Esophagus squamous epithelium (tissue), 4 donors: ENCODE measurements around the gene DOCK2.

Experiments
- POLR2A ChIP-seq, 4 donors: fragments of 450-650 bp; IDR thresholded peaks; one replicate each; pipeline ENCODE4 v1.6.1; 2017; ENCODE audit warnings: antibody characterized with exemption in 4 of 4, mild to moderate bottlenecking in 4 of 4, moderate library complexity in 3 of 4
- TF ChIP-seq, protein P1 (sequence below), 6 experiments: fragments of 450-650 bp in 4 of 6; fragments of 200-600 bp in 2 of 6; sonication (generic) in 2 of 6; IDR thresholded peaks; one replicate each; pipeline ENCODE4 v1.5.1; 2016 to 2019; ENCODE audit warnings: antibody characterized with exemption in 6 of 6, mild to moderate bottlenecking in 4 of 6, moderate library complexity in 4 of 6

DNA sequence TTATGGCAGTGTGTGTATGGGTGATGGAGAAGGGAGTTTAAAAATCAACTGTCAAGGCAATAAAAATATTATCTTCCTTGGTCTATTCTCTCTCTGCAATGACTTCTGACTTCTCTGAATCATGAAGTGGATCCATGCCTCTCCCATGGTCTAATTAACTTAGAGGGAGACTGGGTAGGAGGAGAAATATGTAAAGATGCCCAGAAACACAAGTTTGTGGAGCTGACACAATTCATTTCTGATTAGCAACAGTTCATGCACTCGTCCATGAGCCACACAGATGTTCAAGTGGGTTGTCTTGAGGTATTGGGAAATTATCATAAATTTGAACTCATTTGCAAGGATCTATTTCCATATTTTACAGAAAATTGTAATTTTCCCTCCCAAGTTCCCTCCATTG is 305.1 kb downstream of the DOCK2 start:
- TF ChIP-seq, protein P1, sequence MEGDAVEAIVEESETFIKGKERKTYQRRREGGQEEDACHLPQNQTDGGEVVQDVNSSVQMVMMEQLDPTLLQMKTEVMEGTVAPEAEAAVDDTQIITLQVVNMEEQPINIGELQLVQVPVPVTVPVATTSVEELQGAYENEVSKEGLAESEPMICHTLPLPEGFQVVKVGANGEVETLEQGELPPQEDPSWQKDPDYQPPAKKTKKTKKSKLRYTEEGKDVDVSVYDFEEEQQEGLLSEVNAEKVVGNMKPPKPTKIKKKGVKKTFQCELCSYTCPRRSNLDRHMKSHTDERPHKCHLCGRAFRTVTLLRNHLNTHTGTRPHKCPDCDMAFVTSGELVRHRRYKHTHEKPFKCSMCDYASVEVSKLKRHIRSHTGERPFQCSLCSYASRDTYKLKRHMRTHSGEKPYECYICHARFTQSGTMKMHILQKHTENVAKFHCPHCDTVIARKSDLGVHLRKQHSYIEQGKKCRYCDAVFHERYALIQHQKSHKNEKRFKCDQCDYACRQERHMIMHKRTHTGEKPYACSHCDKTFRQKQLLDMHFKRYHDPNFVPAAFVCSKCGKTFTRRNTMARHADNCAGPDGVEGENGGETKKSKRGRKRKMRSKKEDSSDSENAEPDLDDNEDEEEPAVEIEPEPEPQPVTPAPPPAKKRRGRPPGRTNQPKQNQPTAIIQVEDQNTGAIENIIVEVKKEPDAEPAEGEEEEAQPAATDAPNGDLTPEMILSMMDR (IDR thresholded peaks at IDR 0.05): no peak
- no peak for TF ChIP-seq POLR2A (IDR thresholded peaks at IDR 0.05)
